HG02852 (cell line): Measurements from ENCODE around the gene HNRNPF.
"Not testable (repeated sequence)": the region's sequence is repeated elsewhere in the genome, so short reads cannot be mapped to it uniquely, and the experiment has no call there.

Source experiments
- ATAC-seq: cut with Tn5 transposase; IDR thresholded peaks from one replicate; pipeline ENCODE4 v1.9.1; 2021; ENCODE audit warnings: mild to moderate bottlenecking, moderate library complexity; ENCODE audit not compliant: unreplicated experiment

Gene HNRNPF, protein sequence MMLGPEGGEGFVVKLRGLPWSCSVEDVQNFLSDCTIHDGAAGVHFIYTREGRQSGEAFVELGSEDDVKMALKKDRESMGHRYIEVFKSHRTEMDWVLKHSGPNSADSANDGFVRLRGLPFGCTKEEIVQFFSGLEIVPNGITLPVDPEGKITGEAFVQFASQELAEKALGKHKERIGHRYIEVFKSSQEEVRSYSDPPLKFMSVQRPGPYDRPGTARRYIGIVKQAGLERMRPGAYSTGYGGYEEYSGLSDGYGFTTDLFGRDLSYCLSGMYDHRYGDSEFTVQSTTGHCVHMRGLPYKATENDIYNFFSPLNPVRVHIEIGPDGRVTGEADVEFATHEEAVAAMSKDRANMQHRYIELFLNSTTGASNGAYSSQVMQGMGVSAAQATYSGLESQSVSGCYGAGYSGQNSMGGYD

DNA sequence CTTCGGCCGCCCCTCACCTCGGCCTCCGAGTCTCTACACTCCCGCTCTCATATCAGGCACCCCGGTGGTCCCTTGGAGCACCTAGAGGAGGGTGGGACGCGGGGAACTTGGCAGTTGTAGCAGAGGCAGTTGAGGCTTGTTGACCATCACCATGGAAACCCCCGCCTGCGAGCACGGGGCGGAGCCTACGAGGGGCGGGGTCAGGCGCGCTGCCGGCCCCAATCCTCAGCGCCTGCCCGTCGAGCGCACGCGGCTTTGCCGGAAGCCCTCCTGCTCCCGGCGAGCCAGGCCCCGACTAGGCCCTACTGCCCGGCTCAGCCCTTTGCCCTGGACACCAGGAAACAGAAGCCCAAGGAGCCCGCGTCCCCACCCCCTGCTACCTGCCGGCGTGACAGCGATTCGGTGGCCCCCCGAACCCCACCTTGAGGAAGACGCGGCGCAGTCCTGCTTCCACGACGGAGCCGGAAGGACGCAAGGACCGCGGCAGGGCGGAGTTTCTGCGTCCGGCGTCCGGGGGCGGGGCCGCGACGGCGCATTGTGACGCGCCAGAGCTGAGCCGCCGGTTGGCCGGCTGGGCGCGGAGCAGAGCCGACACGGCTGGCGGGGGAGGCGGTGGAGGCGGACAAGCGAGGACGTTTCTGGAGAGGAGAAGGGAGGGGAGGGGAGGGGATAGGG, at the start of gene HNRNPF:
HNRNPF (minus strand) TSS at position 477 of the 675 bp plus-strand sequence. CDS start 21,302 bp downstream, outside the sequence.
- ATAC-seq: peak; percentile 62

GRCh38 chr10:43458227-43458626, 49.2 kb upstream of the HNRNPF start:
- no peak for ATAC-seq

DNA sequence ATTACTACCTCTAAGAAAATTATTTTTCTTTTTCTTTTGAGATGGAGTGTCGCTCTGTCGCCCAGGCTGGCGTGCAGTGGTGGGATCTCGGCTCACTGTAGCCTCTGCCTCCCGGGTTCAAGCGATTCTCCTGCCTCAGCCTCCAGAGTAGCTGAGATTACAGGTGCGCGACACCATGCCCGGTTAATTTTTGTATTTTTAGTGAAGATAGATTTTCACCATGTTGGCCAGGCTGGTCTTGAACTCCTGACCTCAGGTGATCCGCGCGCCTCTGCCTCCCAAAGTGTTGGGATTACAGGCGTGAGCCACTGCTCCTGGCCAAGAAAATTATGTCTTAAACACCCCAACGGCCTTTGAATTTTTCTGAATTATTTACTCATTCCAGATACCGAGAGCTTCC, 47.6 kb upstream of the HNRNPF start:
- not testable (repeated sequence) for ATAC-seq

DNA sequence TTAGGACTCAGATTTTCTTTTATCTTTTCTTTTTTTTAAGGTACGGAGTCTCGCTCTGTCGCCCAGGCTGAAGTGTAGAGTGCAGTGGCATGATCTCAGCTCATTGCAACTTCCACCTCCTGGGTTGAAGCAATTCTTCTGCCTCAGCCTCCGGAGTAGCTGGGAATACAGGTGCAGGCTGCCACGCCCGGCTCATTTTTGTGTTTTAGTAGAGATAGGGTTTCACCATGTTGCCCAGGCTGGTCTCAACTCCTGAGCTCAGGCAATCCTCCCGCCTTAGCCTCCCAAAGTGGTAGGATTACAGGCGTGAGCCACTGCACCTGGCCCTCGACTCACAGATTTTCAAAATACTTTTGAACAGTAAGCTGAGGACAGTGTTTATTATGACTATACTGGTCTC, 45.0 kb upstream of the HNRNPF start:
- not testable (repeated sequence) for ATAC-seq

DNA sequence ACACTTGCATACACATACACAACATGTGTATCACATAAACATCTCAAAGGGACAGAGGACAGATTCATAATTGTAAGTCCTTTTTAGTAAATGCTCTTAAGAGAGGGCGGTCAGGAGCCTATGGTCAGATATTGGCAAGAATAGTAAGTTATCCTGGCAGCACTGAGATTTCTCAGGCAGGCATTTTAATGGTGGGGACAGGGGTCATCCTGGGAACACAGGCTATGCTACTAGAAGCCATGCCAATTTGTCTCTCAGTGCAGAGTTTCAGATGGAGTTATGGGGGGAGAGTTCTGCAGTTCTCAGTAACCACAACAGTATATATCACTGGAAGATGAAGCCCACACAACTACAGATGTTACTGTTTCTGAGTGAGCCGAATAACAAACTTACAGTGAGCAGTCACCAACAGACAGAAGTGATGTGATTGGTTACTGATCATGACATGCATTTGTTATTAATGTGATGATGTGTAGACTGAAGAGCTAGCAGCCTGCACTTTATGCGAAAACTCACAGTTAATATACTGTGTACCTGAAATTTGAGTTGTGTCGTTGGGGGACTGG, 44.4 kb upstream of the HNRNPF start:
- ATAC-seq: peak; percentile 31

DNA sequence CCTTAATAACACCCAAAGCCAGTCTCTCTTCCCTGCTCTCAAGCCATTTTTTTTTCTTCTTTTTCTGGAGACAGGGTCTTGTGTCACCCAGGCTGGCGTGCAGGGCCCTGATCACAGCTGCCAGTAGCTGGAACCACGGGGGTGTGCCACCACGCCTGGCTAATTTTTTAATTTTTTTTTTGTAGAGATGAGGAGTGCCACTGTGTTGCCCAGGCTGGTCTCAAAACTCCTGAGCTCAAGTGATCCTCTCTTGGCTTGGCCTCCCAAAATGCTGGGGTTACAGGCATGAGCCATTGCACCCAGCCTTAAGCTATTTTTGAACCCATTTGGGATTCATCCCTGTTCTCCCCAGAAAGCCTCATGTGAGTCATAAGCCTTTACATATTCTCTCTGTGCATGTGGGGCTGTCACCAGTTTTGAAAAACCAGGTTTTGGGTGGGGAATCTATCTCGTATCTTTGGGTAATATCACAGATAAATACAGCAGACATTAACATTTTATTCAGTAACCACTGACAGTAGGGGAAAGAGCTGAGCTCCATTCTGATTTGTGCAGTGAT, 43.4 kb upstream of the HNRNPF start:
- no peak for ATAC-seq

DNA sequence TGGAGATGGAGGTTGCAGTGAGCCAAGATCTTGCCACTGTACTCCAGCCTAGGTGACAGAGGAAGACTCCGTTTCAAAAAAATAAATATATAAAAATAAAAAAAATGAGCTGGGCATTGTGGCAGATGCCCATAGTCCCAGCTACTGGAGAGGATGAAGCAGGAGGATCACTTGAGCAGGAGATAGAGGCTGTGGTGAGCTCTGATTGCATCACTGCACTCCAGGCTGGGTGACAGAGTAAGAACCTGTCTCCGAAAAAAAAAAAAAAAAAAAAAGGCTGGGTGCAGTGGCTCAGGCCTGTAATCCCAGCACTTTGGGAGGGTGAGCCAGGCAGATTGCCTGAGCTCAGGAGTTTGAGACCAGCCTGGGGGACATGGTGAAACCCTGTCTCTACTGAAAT, 39.8 kb upstream of the HNRNPF start:
- no peak for ATAC-seq

GRCh38 chr10:43446219-43447017, 37.4 kb upstream of the HNRNPF start:
- ATAC-seq: not testable (repeated sequence)

DNA sequence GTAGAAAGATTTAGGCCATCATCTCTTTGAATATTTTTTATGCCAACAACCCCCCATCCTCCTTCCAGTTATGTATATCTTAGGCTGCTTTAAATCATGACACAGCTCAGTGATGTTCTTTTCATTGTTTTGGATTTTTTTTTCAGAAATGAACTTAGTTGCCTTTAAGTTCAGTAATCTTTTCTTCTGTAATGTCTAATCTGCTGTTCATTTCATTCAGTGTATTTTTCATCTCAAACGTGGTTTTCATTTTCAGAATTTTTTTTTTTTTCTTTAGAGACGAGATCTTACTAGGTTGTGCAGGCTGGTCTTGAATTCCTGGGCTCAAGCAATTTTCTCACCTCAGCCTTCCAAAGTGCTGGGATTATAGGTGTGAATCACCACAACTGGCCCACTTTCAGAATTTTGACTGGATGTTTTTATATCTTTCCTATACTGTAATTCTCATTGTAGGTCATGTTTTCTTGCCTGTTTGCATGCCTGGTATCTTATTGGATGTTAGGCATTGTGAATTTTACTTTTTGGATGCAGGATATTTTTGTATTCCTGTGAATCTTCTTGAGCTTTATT, 36.0 kb upstream of the HNRNPF start:
- no peak for ATAC-seq

- no peak for ATAC-seq
Observed at GRCh38 chr10:43444323-43444722, 35.3 kb upstream of the HNRNPF start.

DNA sequence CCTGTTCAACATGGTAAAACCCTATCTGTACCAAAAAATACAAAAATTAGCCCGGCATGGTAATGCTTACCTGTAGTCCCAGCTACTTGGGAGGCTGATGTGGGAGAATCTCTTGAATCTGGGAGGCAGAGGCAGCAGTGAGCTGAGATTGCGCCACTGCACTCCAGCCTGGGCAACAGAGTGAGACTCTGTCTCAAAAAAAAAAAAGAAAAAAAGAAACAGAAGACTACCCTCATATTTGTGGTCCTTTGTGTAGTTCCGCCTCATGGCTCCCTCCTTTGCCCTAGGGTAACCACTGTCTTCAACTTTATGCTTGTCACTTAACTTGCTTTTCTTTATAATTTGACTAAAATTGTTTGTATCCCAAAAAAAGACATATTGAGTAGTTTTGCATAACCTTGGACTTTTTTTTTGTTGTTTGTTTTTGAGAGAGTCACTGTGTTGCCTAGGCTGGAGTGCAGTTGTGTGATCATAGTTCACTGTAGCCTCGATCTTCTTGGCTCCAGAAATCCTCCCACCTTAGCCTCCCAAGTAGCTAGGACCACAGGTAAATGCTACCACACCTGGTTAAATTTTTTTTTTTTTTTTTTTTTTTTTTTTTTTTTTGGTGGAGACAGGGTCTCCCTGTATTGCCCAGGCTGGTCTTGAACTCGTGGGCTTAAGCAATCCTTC, 31.6 kb upstream of the HNRNPF start:
- no peak for ATAC-seq

- no peak for ATAC-seq
Observed at GRCh38 chr10:43437141-43437870, 28.3 kb upstream of the HNRNPF start.

- ATAC-seq: peak; percentile 97
Observed at GRCh38 chr10:43436291-43437140, 27.5 kb upstream of the HNRNPF start, which contains the start of gene ZNF487. TSS of gene ZNF487 (plus strand) at chr10:43437111. CDS start at chr10:43475814, 38,703 bp downstream.

GRCh38 chr10:43430926-43431663, 22.1 kb upstream of the HNRNPF start:
- no peak for ATAC-seq

GRCh38 chr10:43427166-43427825, 18.3 kb upstream of the HNRNPF start:
- peak; percentile 69 for ATAC-seq

- not testable (repeated sequence) for ATAC-seq
Observed at GRCh38 chr10:43426476-43426875, 17.5 kb upstream of the HNRNPF start.

GRCh38 chr10:43424416-43424815, 15.4 kb upstream of the HNRNPF start:
- ATAC-seq: no peak
